GM18868 (cell line): ENCODE data around the gene MT1A.
A peak's percentile ranks its signal among the peaks of the same experiment; 100 is the strongest.

Experiments
- ATAC-seq: cut with Tn5 transposase; IDR thresholded peaks from one replicate; pipeline ENCODE4 v1.9.1; 2021; ENCODE audit warnings: mild to moderate bottlenecking, moderate library complexity; ENCODE audit not compliant: unreplicated experiment

Gene MT1A

GRCh38 chr16:56637814-56638750, at the start of gene MT1A:
Gene MT1A, plus strand, starts transcription at chr16:56638666. Its CDS starts 73 bp downstream, at chr16:56638739.
- ATAC-seq = no peak

GRCh38 chr16:56588781-56589140, 49.7 kb upstream of the MT1A start:
- ATAC-seq = no peak

- no peak for ATAC-seq
Observed at GRCh38 chr16:56589141-56590039, 49.1 kb upstream of the MT1A start, which contains the start of gene MT3. Gene MT3, plus strand, starts transcription at chr16:56589528. Its CDS starts 63 bp downstream, at chr16:56589591.

GRCh38 chr16:56591377-56592060, 46.9 kb upstream of the MT1A start:
- ATAC-seq = no peak

- ATAC-seq = no peak
Observed at GRCh38 chr16:56593573-56594291, 44.7 kb upstream of the MT1A start.

- no peak for ATAC-seq
Observed at GRCh38 chr16:56594292-56594619, 44.2 kb upstream of the MT1A start.

GRCh38 chr16:56600398-56600999, 38.0 kb upstream of the MT1A start:
- ATAC-seq = no peak

GRCh38 chr16:56601325-56601724, 37.1 kb upstream of the MT1A start:
- ATAC-seq = no peak

- no peak for ATAC-seq
Observed at GRCh38 chr16:56603589-56603988, 34.9 kb upstream of the MT1A start.

- no peak for ATAC-seq
Observed at GRCh38 chr16:56604966-56605365, 33.5 kb upstream of the MT1A start.

- ATAC-seq = no peak
Observed at GRCh38 chr16:56605475-56605874, 33.0 kb upstream of the MT1A start.

GRCh38 chr16:56606071-56606475, 32.4 kb upstream of the MT1A start:
- no peak for ATAC-seq

- no peak for ATAC-seq
Observed at GRCh38 chr16:56606476-56607108, 31.9 kb upstream of the MT1A start.

GRCh38 chr16:56607109-56607618, 31.3 kb upstream of the MT1A start:
- ATAC-seq = no peak

GRCh38 chr16:56607675-56608042, 30.8 kb upstream of the MT1A start:
- no peak for ATAC-seq

- peak; percentile 85 for ATAC-seq
Observed at GRCh38 chr16:56608043-56608875, 30.2 kb upstream of the MT1A start, which contains the start of gene MT2A. Gene MT2A, plus strand, starts transcription at chr16:56608584. Its CDS starts 72 bp downstream, at chr16:56608656.

- no peak for ATAC-seq
Observed at GRCh38 chr16:56608876-56609462, 29.5 kb upstream of the MT1A start.

GRCh38 chr16:56609463-56609921, 29.0 kb upstream of the MT1A start:
- peak; percentile 51 for ATAC-seq
